ENCODE data around the gene GPR55.

GPR55 gene

DNA sequence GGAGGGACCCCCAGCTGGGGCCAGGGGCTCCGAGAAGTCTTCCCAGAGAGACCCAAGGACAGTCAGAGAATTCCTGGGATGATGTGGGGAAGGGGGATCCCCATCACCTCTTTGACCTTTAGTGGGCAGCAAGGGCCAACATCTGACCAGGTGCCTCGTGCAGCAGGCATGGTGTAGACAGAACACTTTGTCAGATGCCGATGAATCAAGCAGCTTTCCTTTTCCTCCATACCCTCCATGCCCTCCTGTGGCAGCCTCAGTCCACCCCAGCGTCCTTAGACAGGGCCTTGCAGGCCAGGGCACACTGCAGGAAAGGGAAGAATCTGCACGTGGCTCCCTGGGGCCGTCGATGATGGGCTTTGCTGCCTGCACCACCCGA, 26.3 kb downstream of the GPR55 start:
- DNase-seq, result no peak

DNA sequence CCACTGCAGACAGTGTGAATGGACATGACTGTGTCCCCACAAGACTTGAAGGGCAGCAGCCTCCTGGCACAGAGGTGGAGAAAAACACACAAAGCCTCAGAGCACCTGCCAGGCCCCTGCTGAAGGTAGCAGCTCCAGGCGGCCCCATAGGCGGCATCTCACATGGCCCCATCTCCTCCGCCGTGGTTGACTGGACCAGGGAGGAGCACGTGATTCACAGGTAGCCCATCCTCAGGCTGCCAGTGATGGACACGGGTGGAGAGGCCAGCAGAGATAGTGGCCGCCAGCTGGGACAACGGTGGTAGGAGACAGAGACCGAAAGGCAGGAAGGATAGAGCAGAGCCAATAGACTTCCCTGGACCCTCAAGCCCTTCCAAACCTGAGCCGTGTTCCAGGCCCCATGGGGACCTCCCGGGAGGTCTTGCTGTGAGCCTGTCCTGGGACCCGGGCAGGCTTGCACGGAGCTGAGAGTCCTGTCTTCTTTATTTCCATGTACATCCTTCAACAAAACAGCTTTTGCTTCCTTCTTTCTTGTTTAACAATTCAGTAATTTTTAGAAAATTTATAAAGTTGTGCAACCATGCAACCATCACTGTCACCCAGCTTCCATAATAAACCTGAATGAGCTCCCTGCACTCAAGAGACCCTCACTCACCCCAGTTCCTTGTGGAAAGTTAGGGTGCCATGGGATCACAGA, 26.9 kb downstream of the GPR55 start:
- no peak for DNase-seq

GRCh38 chr2:230896346-230897115, 28.5 kb downstream of the GPR55 start:
- DNase-seq, result no peak

- no peak for DNase-seq
Observed at GRCh38 chr2:230895536-230896345, 29.3 kb downstream of the GPR55 start.

- no peak for DNase-seq
Observed at GRCh38 chr2:230893841-230894781, 30.9 kb downstream of the GPR55 start.

DNA sequence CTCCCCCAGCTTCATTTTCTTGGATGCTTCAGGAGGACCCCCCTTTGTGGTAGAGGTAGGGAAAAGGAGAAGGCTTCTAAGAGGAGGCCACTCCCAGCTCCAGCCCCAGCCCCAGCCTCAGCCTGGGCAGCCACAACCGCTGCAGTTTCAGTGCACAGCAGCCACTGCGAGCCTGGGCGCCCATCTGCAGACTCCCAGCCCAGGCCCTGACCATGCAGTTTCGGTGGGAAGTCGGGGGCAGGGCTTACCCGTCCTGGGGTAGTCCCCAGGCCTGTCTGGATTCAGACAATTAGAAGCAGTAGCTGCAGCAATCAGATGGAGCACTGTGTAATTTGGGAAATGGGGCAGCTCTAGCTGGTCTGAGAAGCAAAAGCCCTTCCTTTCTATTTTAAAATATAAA, 31.7 kb downstream of the GPR55 start:
- DNase-seq, result no peak

GRCh38 chr2:230891509-230891908, 33.5 kb downstream of the GPR55 start:
- DNase-seq, result no peak

- no peak for DNase-seq
Observed at GRCh38 chr2:230891064-230891463, 34.0 kb downstream of the GPR55 start.

GRCh38 chr2:230890646-230891045, 34.4 kb downstream of the GPR55 start:
- DNase-seq, result no peak

- no peak for DNase-seq
Observed at GRCh38 chr2:230889911-230890601, 35.0 kb downstream of the GPR55 start.

DNA sequence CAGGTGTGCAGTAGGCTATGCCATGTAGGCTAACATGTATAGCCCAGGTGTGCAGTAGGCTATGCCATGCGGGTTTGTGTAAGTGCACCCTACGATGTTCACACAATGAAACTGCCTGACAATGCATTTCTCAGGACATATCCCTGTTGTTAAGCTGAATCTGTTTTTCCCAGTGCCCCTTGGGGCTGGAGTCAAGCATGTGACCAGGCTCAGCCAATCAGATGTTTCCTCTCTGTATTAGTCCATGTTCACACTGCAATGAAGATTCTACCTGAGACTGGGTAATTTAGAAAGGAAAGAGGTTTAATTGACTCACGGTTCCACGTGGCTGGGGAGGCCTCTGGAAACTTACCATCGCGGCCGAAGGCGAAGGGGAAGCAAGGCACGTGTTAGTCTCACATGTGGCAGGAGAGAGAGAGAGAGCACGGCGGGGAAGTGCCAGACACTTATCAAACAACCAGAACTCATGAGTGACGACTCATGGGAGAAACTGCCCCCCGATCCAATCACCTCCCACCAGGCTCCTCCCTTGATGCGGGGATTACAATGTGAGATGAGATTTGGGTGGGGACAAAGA, 36.1 kb downstream of the GPR55 start:
- no peak for DNase-seq

GRCh38 chr2:230887342-230887741, 37.7 kb downstream of the GPR55 start:
- no peak for DNase-seq

GRCh38 chr2:230886671-230887071, 38.4 kb downstream of the GPR55 start:
- no peak for DNase-seq

DNA sequence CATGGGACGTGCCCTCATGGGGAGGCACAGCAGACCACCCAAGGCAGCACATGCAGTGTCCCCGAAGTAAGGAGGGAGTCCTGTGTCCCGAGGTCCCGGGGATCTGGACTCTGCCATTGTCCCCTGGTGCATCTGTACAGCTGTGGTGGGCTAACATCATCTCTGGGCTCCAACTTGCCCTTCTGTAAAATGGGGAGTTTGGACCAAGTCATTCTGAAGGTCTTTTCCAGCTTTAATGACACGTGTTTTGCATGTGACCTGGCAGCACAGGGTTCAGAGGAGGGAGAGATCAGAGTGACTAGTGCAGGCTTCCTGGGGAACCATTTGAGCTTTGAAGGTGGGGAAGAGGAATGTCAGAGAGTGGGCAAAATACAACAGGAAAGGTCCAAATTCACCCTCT, 38.8 kb downstream of the GPR55 start:
- DNase-seq, result no peak

DNA sequence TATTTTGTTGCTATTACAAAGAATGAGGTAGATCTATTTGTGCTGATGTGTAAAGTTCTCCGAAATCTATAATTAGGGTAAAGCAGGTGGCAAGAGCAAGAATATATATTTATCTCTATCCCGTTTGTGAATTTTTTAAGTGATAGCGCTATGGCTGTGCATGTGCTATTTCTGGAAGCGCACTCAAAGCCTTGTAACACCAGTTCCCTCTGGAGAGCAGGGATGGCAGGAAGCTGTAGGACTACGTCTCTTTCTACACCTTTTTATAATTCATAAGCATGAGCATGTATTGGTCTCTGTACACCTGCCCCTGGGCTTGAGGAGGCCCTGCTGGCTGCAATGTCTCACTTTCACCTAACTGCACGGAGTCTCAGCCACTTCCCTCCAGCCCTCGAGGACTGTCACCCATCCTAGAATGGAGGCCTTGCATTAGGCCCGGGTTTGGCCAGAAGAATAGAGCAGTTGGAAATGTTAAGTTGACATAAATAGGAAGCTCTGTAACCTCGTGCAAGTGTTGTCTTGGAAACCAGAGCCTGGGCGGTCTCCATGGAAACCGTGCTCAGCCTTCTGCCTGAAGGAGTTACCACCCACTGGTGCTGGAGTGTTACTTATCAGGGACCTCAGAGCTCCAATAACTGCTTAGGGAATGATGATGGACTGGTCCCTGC, 39.4 kb downstream of the GPR55 start:
- DNase-seq, result no peak

DNA sequence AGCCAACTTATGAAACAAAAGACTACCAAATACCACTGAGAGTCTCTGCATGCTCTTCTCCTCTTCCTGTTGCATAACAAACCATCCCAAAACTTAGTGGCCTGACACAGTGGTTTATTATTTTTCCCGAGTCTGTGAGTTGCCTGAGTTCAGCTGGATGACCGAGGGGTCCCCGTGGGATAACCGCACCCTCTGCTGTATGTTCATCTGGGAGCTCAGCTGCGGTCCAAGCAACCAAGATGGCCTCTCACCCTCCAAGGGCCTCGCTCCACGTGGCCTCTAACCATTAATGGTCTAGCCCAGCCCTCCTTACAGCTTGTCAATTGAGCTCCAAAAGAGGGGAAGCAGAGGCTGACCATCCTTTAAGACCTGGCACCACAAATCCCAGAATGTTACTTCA, 43.2 kb downstream of the GPR55 start:
- DNase-seq, result no peak

- no peak for DNase-seq
Observed at GRCh38 chr2:230879891-230880290, 45.2 kb downstream of the GPR55 start.

GRCh38 chr2:230879271-230879882, 45.7 kb downstream of the GPR55 start:
- DNase-seq, result no peak

DNA sequence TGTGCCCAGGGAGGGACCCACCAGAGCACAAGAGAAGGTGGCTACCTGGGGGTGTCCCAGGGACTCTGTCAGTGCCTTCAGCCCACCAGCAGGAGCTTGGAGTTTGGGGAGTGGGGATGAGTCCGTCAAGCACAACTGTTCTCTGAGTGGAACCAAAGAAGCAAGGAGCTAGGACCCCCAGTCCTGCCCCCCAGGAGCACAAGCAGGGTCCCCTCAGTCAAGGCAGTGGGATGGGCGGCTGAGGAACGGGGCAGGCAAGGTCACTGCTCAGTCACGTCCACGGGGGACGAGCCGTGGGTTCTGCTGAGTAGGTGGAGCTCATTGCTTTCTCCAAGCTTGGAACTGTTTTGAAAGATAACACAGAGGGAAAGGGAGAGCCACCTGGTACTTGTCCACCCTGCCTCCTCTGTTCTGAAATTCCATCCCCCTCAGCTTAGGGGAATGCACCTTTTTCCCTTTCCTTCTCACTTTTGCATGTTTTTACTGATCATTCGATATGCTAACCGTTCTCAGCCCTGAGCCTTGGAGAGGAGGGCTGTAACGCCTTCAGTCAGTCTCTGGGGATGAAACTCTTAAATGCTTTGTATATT, 46.3 kb downstream of the GPR55 start:
- DNase-seq, result no peak

All from NCI-H1092 (cell line).